CD4-positive, alpha-beta memory T cell (primary cell): ENCODE measurements around the gene EIF5AL1. TPM values are rescaled to one million over a fixed set of nuclear protein-coding genes. Genes with fewer than 3 reads are reported as not detected.

ENCODE experiments used
- CTCF ChIA-PET: fragments of 350-600 bp; sonication (Branson Sonifier 250); formaldehyde crosslinking; loops from one replicate; lab custom pipeline; 2021; ENCODE audit warnings: inconsistent platforms; ENCODE audit not compliant: partially characterized antibody; lab: Charles Lee
- POLR2A ChIA-PET: fragments of 350-600 bp; sonication (Branson Sonifier 250); formaldehyde crosslinking; loops from one replicate; lab custom pipeline; 2021; ENCODE audit not compliant: partially characterized antibody; lab: Charles Lee
- DNase-seq, 5 donors: peaks; one replicate each; pipeline versions ENCODE4 v3.0.0 to v3.0.0-alpha.2; 2020 to 2022; ENCODE audit warnings: mixed read lengths in 1 of 5
- H3K27ac ChIP-seq: one replicate; pipeline ENCODE4 v1.7.0; 2013; ENCODE audit warnings: low read depth, low read length
- H3K27me3 ChIP-seq: 2 replicates; pipeline ENCODE4 v1.7.0; 2013; ENCODE audit warnings: mild to moderate bottlenecking, low read length, moderate library complexity; ENCODE audit not compliant: insufficient read depth
- H3K36me3 ChIP-seq: 2 replicates; pipeline ENCODE4 v1.7.0; 2013; ENCODE audit warnings: mild to moderate bottlenecking, low read length, moderate library complexity; ENCODE audit not compliant: insufficient read depth
- H3K4me1 ChIP-seq: 2 replicates; pipeline ENCODE4 v1.7.0; 2013; ENCODE audit warnings: mild to moderate bottlenecking, low read length, moderate library complexity; ENCODE audit not compliant: insufficient read depth
- H3K4me3 ChIP-seq, 2 donors: one replicate each; pipeline ENCODE4 v1.7.0; 2013; ENCODE audit warnings: low read length in 2 of 2, mild to moderate bottlenecking in 1 of 2
- H3K9me3 ChIP-seq, 2 donors: one replicate each; pipeline ENCODE4 v1.7.0; 2013; ENCODE audit warnings: low read length in 2 of 2, control low read depth in 1 of 2; ENCODE audit not compliant: control insufficient read depth in 1 of 2
- H3K27ac Mint-ChIP-seq, 7 donors: one replicate each; pipeline ENCODE4 v1.8.0; 2020 to 2021; ENCODE audit warnings: mixed read lengths in 7 of 7, mild to moderate bottlenecking in 6 of 7, inconsistent platforms in 3 of 7, moderate library complexity in 3 of 7
- H3K27me3 Mint-ChIP-seq, 2 donors: one replicate each; pipeline ENCODE4 v1.8.0; 2020 to 2021; ENCODE audit warnings: mixed read lengths in 2 of 2
- H3K36me3 Mint-ChIP-seq, 2 donors: one replicate each; pipeline ENCODE4 v1.8.0; 2020 to 2021; ENCODE audit warnings: mixed read lengths in 2 of 2, inconsistent platforms in 1 of 2, mild to moderate bottlenecking in 1 of 2
- H3K4me1 Mint-ChIP-seq, 4 donors: one replicate each; pipeline ENCODE4 v1.8.0; 2020 to 2021; ENCODE audit warnings: mixed read lengths in 4 of 4, mild to moderate bottlenecking in 1 of 4
- H3K4me3 Mint-ChIP-seq, 8 donors: one replicate each; pipeline ENCODE4 v1.8.0; 2020 to 2021; ENCODE audit warnings: mixed read lengths in 8 of 8, mild to moderate bottlenecking in 7 of 8, moderate library complexity in 6 of 8, inconsistent platforms in 3 of 8
- H3K9me3 Mint-ChIP-seq, 8 donors: one replicate each; pipeline ENCODE4 v1.8.0; 2020 to 2021; ENCODE audit warnings: mixed read lengths in 8 of 8, mild to moderate bottlenecking in 5 of 8, inconsistent platforms in 3 of 8, moderate library complexity in 1 of 8
- intact Hi-C: fragments of 100-400 bp; cut with micrococcal nuclease; formaldehyde crosslinking; loops from one replicate; pipeline ENCODE4 v1.15.1; 2023
- polyA plus RNA-seq, 2 donors: library from polyadenylated mRNA; unstranded; fragments of 300-500 nt; fragmentation: Illumina TruSeq; gene quantifications; one replicate each; pipeline ENCODE4 v1.2.3, GENCODE V29; 2021
- total RNA-seq, 2 experiments: library from RNA; stranded (reverse); gene quantifications; one replicate each; pipeline ENCODE4 v1.2.3, GENCODE V29; 2021

The EIF5AL1 gene
- total and polyA plus RNA-seq, 4 experiments from 2014 or later, result 0.16 to 0.94 (median 0.58) TPM

GRCh38 chr10:79561257-79561656 is 48.9 kb downstream of the EIF5AL1 start:
- Mint-ChIP-seq H3K27me3 (peaks cover 13 to 18% of the 10 kb centered on the region in 2 donors), H3K9me3 (no peaks in the 10 kb centered on the region), H3K27ac (no peak overlapping the region), H3K4me1 (peaks cover 0 to 11% (median 5%) of the 10 kb centered on the region in 4 donors), H3K4me3 (no peak overlapping the region), H3K36me3 (no peaks in the 10 kb centered on the region)
- Histone ChIP-seq H3K27ac (no peak overlapping the region), H3K9me3 (no peaks in the 10 kb centered on the region), H3K27me3 (no peaks in the 10 kb centered on the region), H3K4me3 (no peak overlapping the region), H3K4me1 (peaks cover 4% of the 10 kb centered on the region), H3K36me3 (no peaks in the 10 kb centered on the region)
- CTCF ChIA-PET, result no interaction called here
- intact Hi-C loops, result no loop called here
- DNase-seq, result no peak
- POLR2A ChIA-PET, result no interaction called here

GRCh38 chr10:79562135-79562756 is 49.9 kb downstream of the EIF5AL1 start:
- intact Hi-C loops, result no loop called here
- H3K36me3 ChIP-seq, result no peaks in the 10 kb centered on the region
- no peaks in the 10 kb centered on the region for H3K9me3 Mint-ChIP-seq
- no peaks in the 10 kb centered on the region for H3K36me3 Mint-ChIP-seq
- H3K9me3 ChIP-seq, result no peaks in the 10 kb centered on the region
- DNase-seq, result peak in 4 of 5 donors; percentile 39 to 54 (median 47)
- H3K27ac Mint-ChIP-seq, result peak overlapping the region in 1 of 7 donors; percentile 10
- H3K27me3 Mint-ChIP-seq, result peaks cover 19 to 26% of the 10 kb centered on the region in 2 donors
- peaks cover 0 to 11% (median 5%) of the 10 kb centered on the region in 4 donors for H3K4me1 Mint-ChIP-seq
- no peak overlapping the region for H3K27ac ChIP-seq
- CTCF ChIA-PET, result interaction anchor here (1.0 to 2.1 kb wide), 6 partner anchors 9 to 506 kb away, joined by 3 to 7 read pairs (median 3); no protein-coding TSS in a partner anchor
- H3K4me3 Mint-ChIP-seq, result no peak overlapping the region
- H3K4me3 ChIP-seq, result no peak overlapping the region
- no peaks in the 10 kb centered on the region for H3K27me3 ChIP-seq
- H3K4me1 ChIP-seq, result peaks cover 4% of the 10 kb centered on the region
- POLR2A ChIA-PET, result no interaction called here

- Mint-ChIP-seq H3K36me3 (no peaks in the 10 kb centered on the region), H3K27ac (no peak overlapping the region), H3K4me3 (no peak overlapping the region), H3K27me3 (peaks cover 25 to 27% of the 10 kb centered on the region in 2 donors), H3K4me1 (peaks cover 0 to 11% (median 5%) of the 10 kb centered on the region in 4 donors), H3K9me3 (no peaks in the 10 kb centered on the region)
- no peak for DNase-seq
- POLR2A ChIA-PET, result no interaction called here
- CTCF ChIA-PET, result interaction anchor here (1.0 to 2.1 kb wide), 4 partner anchors 8 to 697 kb away, joined by 3 to 7 read pairs (median 3); no protein-coding TSS in a partner anchor
- no peak overlapping the region for H3K27ac ChIP-seq
- no peak overlapping the region for H3K4me3 ChIP-seq
- H3K27me3 ChIP-seq, result no peaks in the 10 kb centered on the region
- intact Hi-C loops, result no loop called here
- H3K36me3 ChIP-seq, result no peaks in the 10 kb centered on the region
- H3K4me1 ChIP-seq, result peaks cover 4% of the 10 kb centered on the region
- no peaks in the 10 kb centered on the region for H3K9me3 ChIP-seq
These were observed 51.1 kb downstream of the EIF5AL1 start for GRCh38 chr10:79563426-79563825.

Other genes starting within 250 kb of the EIF5AL1 start
- gene PPIF, start 165.1 kb upstream of the EIF5AL1 start, total RNA-seq, result 10 to 100 TPM; 26.3 to 33.7 TPM
- 10 to 100 TPM; 10.6 to 13.1 TPM for gene PPIF, start 165.1 kb upstream of the EIF5AL1 start, polyA plus RNA-seq
- 1 to 10 TPM; 1.7 to 1.9 TPM for gene ZCCHC24, start 66.9 kb upstream of the EIF5AL1 start, total RNA-seq
- gene ZCCHC24, start 66.9 kb upstream of the EIF5AL1 start, polyA plus RNA-seq, result under 1 TPM; 0.30 to 0.79 TPM
- not detected for gene SFTPA2, start 47.9 kb downstream of the EIF5AL1 start, total RNA-seq
- not detected for gene SFTPA2, start 47.9 kb downstream of the EIF5AL1 start, polyA plus RNA-seq
- gene SFTPA1, start 98.4 kb downstream of the EIF5AL1 start, total RNA-seq, result not detected
- not detected for gene SFTPA1, start 98.4 kb downstream of the EIF5AL1 start, polyA plus RNA-seq
- gene NUTM2B, start 190.7 kb downstream of the EIF5AL1 start, total RNA-seq, result 1 to 10 TPM; 1.8 to 1.9 TPM
- gene NUTM2B, start 190.7 kb downstream of the EIF5AL1 start, polyA plus RNA-seq, result under 1 TPM in 1 of 2 donors, not detected in 1; 0.14 TPM